Epithelial cell of esophagus (primary cell): ENCODE measurements around the gene PDE8A.

Source experiments
- DNase-seq: peaks from one replicate; pipeline ENCODE4 v3.0.0; 2010; ENCODE audit warnings: low read depth
- H3K4me3 ChIP-seq: 2 replicates; pipeline ENCODE4 v1.5.1; 2011; ENCODE audit warnings: mild to moderate bottlenecking, low read length, control low read depth
- TF ChIP-seq, protein P1 (sequence below): IDR thresholded peaks from 2 replicates; pipeline ENCODE4 v1.5.1; 2011; ENCODE audit warnings: low read depth, mild to moderate bottlenecking, low read length, control low read depth, inconsistent platforms; ENCODE audit not compliant: insufficient read depth; ENCODE audit errors: missing control alignments

Gene PDE8A

DNA sequence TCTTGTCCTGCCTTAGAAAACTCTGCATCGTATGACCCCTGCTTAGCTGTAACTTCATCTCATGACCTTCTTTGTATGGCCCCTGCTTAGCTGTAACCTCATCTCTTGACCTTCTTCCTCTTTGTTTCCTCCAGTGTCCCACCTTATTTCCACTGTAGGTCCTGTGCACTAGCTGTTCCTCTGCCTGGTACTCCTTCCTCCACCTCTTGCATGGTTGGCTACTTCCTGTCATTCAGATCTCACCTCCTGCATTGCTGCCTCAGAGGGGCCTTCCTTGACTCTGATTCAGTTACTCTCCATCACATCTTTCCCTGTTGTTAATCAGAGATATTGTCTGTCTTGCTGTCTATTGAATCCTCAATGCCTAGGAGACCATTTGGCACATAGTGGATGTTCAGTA lies 63.2 kb downstream of the PDE8A start:
- no peak for DNase-seq
- H3K4me3 ChIP-seq, result no peak overlapping the region
- TF ChIP-seq, protein P1, sequence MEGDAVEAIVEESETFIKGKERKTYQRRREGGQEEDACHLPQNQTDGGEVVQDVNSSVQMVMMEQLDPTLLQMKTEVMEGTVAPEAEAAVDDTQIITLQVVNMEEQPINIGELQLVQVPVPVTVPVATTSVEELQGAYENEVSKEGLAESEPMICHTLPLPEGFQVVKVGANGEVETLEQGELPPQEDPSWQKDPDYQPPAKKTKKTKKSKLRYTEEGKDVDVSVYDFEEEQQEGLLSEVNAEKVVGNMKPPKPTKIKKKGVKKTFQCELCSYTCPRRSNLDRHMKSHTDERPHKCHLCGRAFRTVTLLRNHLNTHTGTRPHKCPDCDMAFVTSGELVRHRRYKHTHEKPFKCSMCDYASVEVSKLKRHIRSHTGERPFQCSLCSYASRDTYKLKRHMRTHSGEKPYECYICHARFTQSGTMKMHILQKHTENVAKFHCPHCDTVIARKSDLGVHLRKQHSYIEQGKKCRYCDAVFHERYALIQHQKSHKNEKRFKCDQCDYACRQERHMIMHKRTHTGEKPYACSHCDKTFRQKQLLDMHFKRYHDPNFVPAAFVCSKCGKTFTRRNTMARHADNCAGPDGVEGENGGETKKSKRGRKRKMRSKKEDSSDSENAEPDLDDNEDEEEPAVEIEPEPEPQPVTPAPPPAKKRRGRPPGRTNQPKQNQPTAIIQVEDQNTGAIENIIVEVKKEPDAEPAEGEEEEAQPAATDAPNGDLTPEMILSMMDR, result no peak

DNA sequence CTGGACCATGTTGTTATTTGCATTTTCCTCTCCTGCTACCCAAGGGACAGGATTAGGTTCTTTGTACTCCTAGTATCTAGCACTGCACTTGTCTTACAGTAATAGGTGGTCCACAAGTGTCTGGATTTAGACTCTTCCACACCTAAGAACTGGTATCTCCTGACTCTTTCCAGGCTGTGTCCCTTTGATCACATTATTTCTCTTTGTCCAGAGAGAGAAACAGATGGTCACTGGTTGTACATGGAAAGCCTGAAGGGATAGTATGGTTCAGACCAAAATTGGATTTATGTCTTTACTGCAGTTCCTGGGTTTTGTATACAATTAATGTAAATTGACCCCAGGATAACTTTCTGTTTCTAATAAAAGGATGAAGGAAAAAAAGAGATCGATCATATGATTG lies 64.0 kb downstream of the PDE8A start:
- no peak for DNase-seq
- H3K4me3 ChIP-seq, result no peak overlapping the region
- TF ChIP-seq, protein P1, result no peak

- TF ChIP-seq, protein P1, result no peak
- DNase-seq, result peak; percentile 57
- no peak overlapping the region for H3K4me3 ChIP-seq
These were observed 65.8 kb downstream of the PDE8A start for GRCh38 chr15:85047271-85047948.

DNA sequence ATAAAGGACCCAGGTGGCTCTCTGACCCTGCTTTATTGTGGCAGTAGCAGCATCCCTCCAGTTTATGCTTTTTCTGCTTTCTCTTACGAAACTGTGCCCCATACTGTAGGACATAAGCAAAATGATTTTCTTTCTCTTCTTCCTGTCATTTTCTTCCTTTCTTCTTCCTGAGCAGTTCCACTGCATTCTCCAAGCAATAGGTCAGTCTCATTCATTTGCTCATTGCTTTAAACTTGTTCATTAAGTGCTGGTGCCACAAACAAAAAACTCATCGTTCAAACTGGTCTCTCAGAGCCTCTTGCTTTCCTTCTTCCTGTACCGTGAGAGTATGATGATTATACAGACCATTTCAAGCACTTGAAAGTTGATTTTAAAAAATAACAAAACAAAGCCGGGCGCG lies 66.8 kb downstream of the PDE8A start:
- H3K4me3 ChIP-seq, result no peak overlapping the region
- peak; percentile 34 for DNase-seq
- TF ChIP-seq, protein P1, result no peak

- DNase-seq, result no peak
- TF ChIP-seq, protein P1, result no peak
- no peak overlapping the region for H3K4me3 ChIP-seq
These were observed 68.1 kb downstream of the PDE8A start for GRCh38 chr15:85049805-85050204.

DNA sequence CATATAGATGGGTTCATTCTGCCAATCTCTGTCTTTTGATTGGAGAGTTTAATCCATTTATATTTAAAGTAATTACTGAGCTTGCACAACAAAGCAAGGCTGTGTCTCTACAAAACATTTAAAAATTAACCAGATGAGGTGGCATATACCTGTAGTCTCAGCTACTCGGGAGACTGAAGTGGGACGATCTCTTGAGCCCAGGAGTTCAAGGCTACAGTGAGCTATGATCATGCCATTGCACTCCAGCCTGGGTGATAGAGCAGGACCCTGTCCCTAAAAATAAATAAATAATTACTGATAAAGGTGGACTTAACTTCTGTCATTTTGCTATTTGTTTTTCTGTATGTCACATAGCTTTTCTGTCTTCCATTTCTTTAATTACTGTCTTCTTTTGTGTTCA lies 78.1 kb downstream of the PDE8A start:
- TF ChIP-seq, protein P1, result no peak
- H3K4me3 ChIP-seq, result no peak overlapping the region
- DNase-seq, result no peak

GRCh38 chr15:85062560-85062959 lies 80.9 kb downstream of the PDE8A start:
- TF ChIP-seq, protein P1, result no peak
- H3K4me3 ChIP-seq, result no peak overlapping the region
- DNase-seq, result no peak
